GM21515 (cell line): Measurements from ENCODE around the gene RSPO1.

Experiments used
- ATAC-seq: cut with Tn5 transposase; IDR thresholded peaks from one replicate; pipeline ENCODE4 v1.9.1; 2021; ENCODE audit not compliant: unreplicated experiment

The RSPO1 gene

GRCh38 chr1:37574834-37575480, 59.7 kb downstream of the RSPO1 start:
- no peak for ATAC-seq

GRCh38 chr1:37570528-37571334, 64.0 kb downstream of the RSPO1 start:
- ATAC-seq = no peak

- no peak for ATAC-seq
Measured at GRCh38 chr1:37567023-37567422, 67.7 kb downstream of the RSPO1 start.

GRCh38 chr1:37564892-37565291, 69.8 kb downstream of the RSPO1 start:
- no peak for ATAC-seq

- ATAC-seq = no peak
Measured at GRCh38 chr1:37562984-37563383, 71.7 kb downstream of the RSPO1 start.
